Neuronal stem cell (in vitro differentiated cells): ENCODE measurements around the gene RTL10.

ENCODE experiments used
- DNase-seq: peaks from one replicate; pipeline ENCODE4 v3.0.0-alpha.2; 2013; ENCODE audit warnings: low spot score
- H2AFZ ChIP-seq: one replicate; pipeline ENCODE4 v1.6.1; 2013; ENCODE audit warnings: mild to moderate bottlenecking, low read length, inconsistent platforms
- H2AK5ac ChIP-seq: 2 replicates; pipeline ENCODE4 v1.6.1; 2013; ENCODE audit warnings: low read depth, mild to moderate bottlenecking, inconsistent platforms, low read length, moderate library complexity, mixed read lengths
- H2BK120ac ChIP-seq: 2 replicates; pipeline ENCODE4 v1.6.1; 2013; ENCODE audit warnings: low read depth, mild to moderate bottlenecking, inconsistent platforms, low read length, moderate library complexity, mixed read lengths
- H2BK12ac ChIP-seq: one replicate; pipeline ENCODE4 v1.6.1; 2013; ENCODE audit warnings: low read length, inconsistent platforms
- H2BK15ac ChIP-seq: 2 replicates; pipeline ENCODE4 v1.6.1; 2013; ENCODE audit warnings: mild to moderate bottlenecking, low read length, inconsistent platforms, mixed read lengths
- H2BK5ac ChIP-seq: one replicate; pipeline ENCODE4 v1.6.1; 2013; ENCODE audit warnings: inconsistent platforms, mild to moderate bottlenecking, low read length, moderate library complexity
- H3K14ac ChIP-seq: one replicate; pipeline ENCODE4 v1.6.1; 2013; ENCODE audit warnings: low read length, inconsistent platforms
- H3K18ac ChIP-seq: 2 replicates; pipeline ENCODE4 v1.6.1; 2013; ENCODE audit warnings: low read length, inconsistent platforms
- H3K23ac ChIP-seq: 2 replicates; pipeline ENCODE4 v1.6.1; 2013; ENCODE audit warnings: low read depth, mild to moderate bottlenecking, mixed read lengths, low read length, inconsistent platforms; ENCODE audit not compliant: poor library complexity
- H3K27ac ChIP-seq: replicated peaks from 3 replicates; pipeline ENCODE4 v1.5.1; 2013; ENCODE audit warnings: low read length, inconsistent platforms
- H3K27me3 ChIP-seq, 3 experiments: 2 replicates each; pipeline ENCODE4 v1.6.1; 2013; ENCODE audit warnings: low read length in 3 of 3, mild to moderate bottlenecking in 2 of 3, inconsistent platforms in 1 of 3, low read depth in 1 of 3, mixed read lengths in 1 of 3, moderate library complexity in 1 of 3; ENCODE audit not compliant: control insufficient read depth in 3 of 3, insufficient read depth in 3 of 3
- H3K36me3 ChIP-seq, 2 donors: replicated peaks in 1 of 2; 2 replicates each; pipeline ENCODE4 v1.6.1; 2013; ENCODE audit warnings: low read length in 2 of 2; ENCODE audit not compliant: control insufficient read depth in 2 of 2, insufficient read depth in 2 of 2
- H3K4ac ChIP-seq: 2 replicates; pipeline ENCODE4 v1.6.1; 2013; ENCODE audit warnings: inconsistent platforms, mild to moderate bottlenecking, low read length, moderate library complexity
- H3K4me1 ChIP-seq, 2 donors: 1 replicate in 1 of 2; 2 replicates in 1 of 2; pipeline ENCODE4 v1.6.1; 2013; ENCODE audit warnings: low read length in 2 of 2, low read depth in 1 of 2; ENCODE audit not compliant: control insufficient read depth in 2 of 2, insufficient read depth in 1 of 2
- H3K4me2 ChIP-seq: one replicate; pipeline ENCODE4 v1.6.1; 2013; ENCODE audit warnings: mild to moderate bottlenecking, low read length, inconsistent platforms; ENCODE audit not compliant: insufficient read depth, poor library complexity, severe bottlenecking
- H3K4me3 ChIP-seq, 2 donors: 2 replicates each; pipeline ENCODE4 v1.5.1; 2013; ENCODE audit warnings: low read length in 2 of 2, mild to moderate bottlenecking in 2 of 2, inconsistent platforms in 1 of 2, moderate library complexity in 1 of 2
- H3K79me1 ChIP-seq: one replicate; pipeline ENCODE4 v1.6.1; 2013; ENCODE audit warnings: low read depth, mild to moderate bottlenecking, inconsistent platforms, low read length, moderate library complexity
- H3K9ac ChIP-seq: one replicate; pipeline ENCODE4 v1.6.1; 2013; ENCODE audit warnings: mild to moderate bottlenecking, low read depth, low read length, inconsistent platforms; ENCODE audit not compliant: poor library complexity
- H3K9me3 ChIP-seq, 2 donors: replicated peaks in 1 of 2; 2 replicates each; pipeline versions ENCODE3 to v1.6.1; 2013; ENCODE audit warnings: low read length in 2 of 2, mild to moderate bottlenecking in 2 of 2, inconsistent platforms in 1 of 2, low read depth in 1 of 2, mixed read lengths in 1 of 2, moderate library complexity in 1 of 2; ENCODE audit not compliant: control insufficient read depth in 2 of 2, insufficient read depth in 1 of 2
- H4K8ac ChIP-seq: one replicate; pipeline ENCODE4 v1.6.1; 2013; ENCODE audit warnings: low read depth, mild to moderate bottlenecking, inconsistent platforms, low read length, moderate library complexity
- H4K91ac ChIP-seq: one replicate; pipeline ENCODE4 v1.6.1; 2013; ENCODE audit warnings: low read length, low read depth, mild to moderate bottlenecking, inconsistent platforms; ENCODE audit not compliant: poor library complexity
- WGBS, 2 donors: extraction: QIAGEN DNeasy Blood & Tissue Kit; methylation state at CpG; one replicate each; pipeline ENCODE4 v1.1.7; 2013; ENCODE audit warnings: missing lambda C conversion rate in 2 of 2, mixed read lengths in 1 of 2; ENCODE audit not compliant: insufficient read length in 2 of 2, insufficient replicate concordance in 1 of 2; ENCODE audit errors: extremely low coverage in 2 of 2; 5-methylcytosine and 5-hydroxymethylcytosine counted together

The RTL10 gene

GRCh38 chr22:19902245-19902715 is 47.6 kb upstream of the RTL10 start:
- H2BK15ac ChIP-seq, result no peak overlapping the region
- peak overlapping the region; percentile 49 for H2AFZ ChIP-seq
- H4K8ac ChIP-seq, result no peak overlapping the region
- H4K91ac ChIP-seq, result no peak overlapping the region
- H3K36me3 ChIP-seq, result no peaks in the 10 kb centered on the region
- DNase-seq, result no peak
- H3K9me3 ChIP-seq, result no peaks in the 10 kb centered on the region
- peaks cover 0 to 9% (median 0%) of the 10 kb centered on the region in 3 experiments for H3K27me3 ChIP-seq
- WGBS, 2 donors, result no CpG with 5 or more reads among the region's 7 CpGs
- no peak overlapping the region for H2BK120ac ChIP-seq
- H3K4ac ChIP-seq, result no peak overlapping the region
- peak overlapping the region; percentile 44 for H3K18ac ChIP-seq
- H3K14ac ChIP-seq, result no peak overlapping the region
- no peaks in the 10 kb centered on the region for H3K79me1 ChIP-seq
- H3K9ac ChIP-seq, result no peak overlapping the region
- H2BK12ac ChIP-seq, result no peak overlapping the region
- no peak overlapping the region for H3K27ac ChIP-seq
- no peak overlapping the region for H3K4me2 ChIP-seq
- peaks cover 18 to 32% of the 10 kb centered on the region in 2 donors for H3K4me1 ChIP-seq
- H3K23ac ChIP-seq, result no peak overlapping the region
- no peak overlapping the region for H2AK5ac ChIP-seq
- peak overlapping the region; percentile 2 for H2BK5ac ChIP-seq
- H3K4me3 ChIP-seq, result no peak overlapping the region

- peaks cover 0 to 9% (median 0%) of the 10 kb centered on the region in 3 experiments for H3K27me3 ChIP-seq
- no peak overlapping the region for H2BK15ac ChIP-seq
- no peak for DNase-seq
- H2AFZ ChIP-seq, result no peak overlapping the region
- no peak overlapping the region for H4K91ac ChIP-seq
- H2BK5ac ChIP-seq, result no peak overlapping the region
- H3K9ac ChIP-seq, result no peak overlapping the region
- H3K27ac ChIP-seq, result no peak overlapping the region
- no peak overlapping the region for H4K8ac ChIP-seq
- peaks cover 20 to 36% of the 10 kb centered on the region in 2 donors for H3K4me1 ChIP-seq
- H3K4me3 ChIP-seq, result no peak overlapping the region
- no peak overlapping the region for H2BK12ac ChIP-seq
- no peak overlapping the region for H3K23ac ChIP-seq
- H3K14ac ChIP-seq, result no peak overlapping the region
- WGBS, 2 donors, result no CpG with 5 or more reads among the region's 11 CpGs
- no peak overlapping the region for H2BK120ac ChIP-seq
- no peak overlapping the region for H3K4me2 ChIP-seq
- no peak overlapping the region for H3K4ac ChIP-seq
- no peaks in the 10 kb centered on the region for H3K79me1 ChIP-seq
- peak overlapping the region; percentile 49 for H2AK5ac ChIP-seq
- peak overlapping the region; percentile 2 for H3K18ac ChIP-seq
- no peaks in the 10 kb centered on the region for H3K36me3 ChIP-seq
- no peaks in the 10 kb centered on the region for H3K9me3 ChIP-seq
Observed at GRCh38 chr22:19901577-19902244, 47.0 kb upstream of the RTL10 start.

- no peak for DNase-seq
- no peak overlapping the region for H3K4me3 ChIP-seq
- peak overlapping the region; percentile 25 for H3K23ac ChIP-seq
- peak overlapping the region; percentile 28 for H3K4ac ChIP-seq
- H3K14ac ChIP-seq, result no peak overlapping the region
- H3K27me3 ChIP-seq, result peaks cover 0 to 6% (median 0%) of the 10 kb centered on the region in 3 experiments
- H4K91ac ChIP-seq, result no peak overlapping the region
- no peak overlapping the region for H3K27ac ChIP-seq
- no peaks in the 10 kb centered on the region for H3K9me3 ChIP-seq
- peak overlapping the region; percentile 55 for H3K18ac ChIP-seq
- WGBS, 2 donors, result no CpG with 5 or more reads among the region's 13 CpGs
- H3K36me3 ChIP-seq, result no peaks in the 10 kb centered on the region
- no peak overlapping the region for H2BK5ac ChIP-seq
- peak overlapping the region; percentile 84 for H2BK15ac ChIP-seq
- H3K4me1 ChIP-seq, result peaks cover 20 to 36% of the 10 kb centered on the region in 2 donors
- peak overlapping the region; percentile 97 for H2BK120ac ChIP-seq
- peak overlapping the region; percentile 33 for H2BK12ac ChIP-seq
- no peak overlapping the region for H2AFZ ChIP-seq
- H3K79me1 ChIP-seq, result no peaks in the 10 kb centered on the region
- H3K9ac ChIP-seq, result no peak overlapping the region
- H2AK5ac ChIP-seq, result peak overlapping the region; percentile 70
- peak overlapping the region; percentile 52 for H4K8ac ChIP-seq
- no peak overlapping the region for H3K4me2 ChIP-seq
Observed at GRCh38 chr22:19900707-19901436, 46.2 kb upstream of the RTL10 start.
